DND-41 (cell line): ENCODE data around the gene WBP2NL.

ENCODE experiments used
- ATAC-seq: fragments of 200-7000 bp; cut with Tn5 transposase; 3 replicates; pipeline ENCODE4 v1.9.1; 2021; ENCODE audit warnings: low read depth; ENCODE audit not compliant: insufficient read depth
- DNase-seq: peaks from one replicate; pipeline ENCODE4 v3.0.0-alpha.2; 2020
- H2AFZ ChIP-seq: 2 replicates; pipeline ENCODE4 v1.6.0; 2012; ENCODE audit warnings: low read depth, low read length
- H3K27ac ChIP-seq: 2 replicates; pipeline ENCODE4 v1.5.1; 2012; ENCODE audit warnings: low read length, inconsistent platforms
- H3K27me3 ChIP-seq: fragments of 200-600 bp; sonication (generic); 2 replicates; pipeline ENCODE4 v1.6.0; 2012; ENCODE audit warnings: low read length, mild to moderate bottlenecking, inconsistent platforms; ENCODE audit not compliant: insufficient read depth, poor library complexity
- H3K36me3 ChIP-seq: 2 replicates; pipeline ENCODE4 v1.5.1; 2012; ENCODE audit warnings: low read length, inconsistent platforms; ENCODE audit not compliant: insufficient read depth
- H3K4me1 ChIP-seq: 2 replicates; pipeline ENCODE4 v1.5.1; 2012; ENCODE audit warnings: mild to moderate bottlenecking, low read length; ENCODE audit not compliant: insufficient read depth
- H3K4me2 ChIP-seq: 2 replicates; pipeline ENCODE4 v1.6.0; 2012; ENCODE audit warnings: mild to moderate bottlenecking, moderate library complexity, low read length, inconsistent platforms; ENCODE audit not compliant: insufficient read depth
- H3K4me3 ChIP-seq, 2 experiments: fragments of 200-600 bp in 1 of 2; shearing (Covaris generic) in 1 of 2; 2 replicates each; pipeline ENCODE4 v1.5.1; 2012 to 2016; ENCODE audit warnings: inconsistent platforms in 2 of 2, low read length in 2 of 2, mild to moderate bottlenecking in 2 of 2, low read depth in 1 of 2, moderate library complexity in 1 of 2
- H3K79me2 ChIP-seq: 2 replicates; pipeline ENCODE4 v1.6.0; 2012; ENCODE audit warnings: low read length, inconsistent platforms; ENCODE audit not compliant: insufficient read depth
- H3K9ac ChIP-seq: 2 replicates; pipeline ENCODE4 v1.6.0; 2012; ENCODE audit warnings: low read depth, mild to moderate bottlenecking, inconsistent platforms, low read length, moderate library complexity
- H3K9me3 ChIP-seq: 2 replicates; pipeline ENCODE4 v1.5.1; 2012; ENCODE audit warnings: low read length, moderate library complexity, mild to moderate bottlenecking, inconsistent platforms; ENCODE audit not compliant: insufficient read depth, severe bottlenecking
- H4K20me1 ChIP-seq: 2 replicates; pipeline ENCODE4 v1.6.0; 2012; ENCODE audit warnings: low read length; ENCODE audit not compliant: insufficient read depth
- EZH2 ChIP-seq: IDR thresholded peaks from 3 replicates; pipeline ENCODE4 v1.6.1; 2012; ENCODE audit warnings: borderline replicate concordance, low read depth, mild to moderate bottlenecking, moderate library complexity, low read length, inconsistent platforms; ENCODE audit not compliant: severe bottlenecking
- TF ChIP-seq, protein P1 (sequence below): IDR thresholded peaks from 2 replicates; pipeline ENCODE4 v1.5.1; 2012; ENCODE audit warnings: borderline replicate concordance, low read length, moderate library complexity, mild to moderate bottlenecking; ENCODE audit not compliant: poor library complexity, severe bottlenecking; ENCODE audit errors: extremely low read depth

Gene WBP2NL

GRCh38 chr22:42062506-42063170, 64.0 kb downstream of the WBP2NL start:
- DNase-seq: no peak
- TF ChIP-seq, protein P1, sequence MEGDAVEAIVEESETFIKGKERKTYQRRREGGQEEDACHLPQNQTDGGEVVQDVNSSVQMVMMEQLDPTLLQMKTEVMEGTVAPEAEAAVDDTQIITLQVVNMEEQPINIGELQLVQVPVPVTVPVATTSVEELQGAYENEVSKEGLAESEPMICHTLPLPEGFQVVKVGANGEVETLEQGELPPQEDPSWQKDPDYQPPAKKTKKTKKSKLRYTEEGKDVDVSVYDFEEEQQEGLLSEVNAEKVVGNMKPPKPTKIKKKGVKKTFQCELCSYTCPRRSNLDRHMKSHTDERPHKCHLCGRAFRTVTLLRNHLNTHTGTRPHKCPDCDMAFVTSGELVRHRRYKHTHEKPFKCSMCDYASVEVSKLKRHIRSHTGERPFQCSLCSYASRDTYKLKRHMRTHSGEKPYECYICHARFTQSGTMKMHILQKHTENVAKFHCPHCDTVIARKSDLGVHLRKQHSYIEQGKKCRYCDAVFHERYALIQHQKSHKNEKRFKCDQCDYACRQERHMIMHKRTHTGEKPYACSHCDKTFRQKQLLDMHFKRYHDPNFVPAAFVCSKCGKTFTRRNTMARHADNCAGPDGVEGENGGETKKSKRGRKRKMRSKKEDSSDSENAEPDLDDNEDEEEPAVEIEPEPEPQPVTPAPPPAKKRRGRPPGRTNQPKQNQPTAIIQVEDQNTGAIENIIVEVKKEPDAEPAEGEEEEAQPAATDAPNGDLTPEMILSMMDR: no peak
- no peak for TF ChIP-seq EZH2
- H3K4me2 ChIP-seq: no peak overlapping the region
- H3K36me3 ChIP-seq: peaks cover 56% of the 10 kb centered on the region
- no peak overlapping the region for H2AFZ ChIP-seq
- H3K27ac ChIP-seq: no peak overlapping the region
- no peaks in the 10 kb centered on the region for H3K27me3 ChIP-seq
- no peak for ATAC-seq
- H3K79me2 ChIP-seq: no peaks in the 10 kb centered on the region
- H3K9ac ChIP-seq: no peak overlapping the region
- peaks cover 2% of the 10 kb centered on the region for H3K9me3 ChIP-seq
- no peak overlapping the region for H3K4me3 ChIP-seq
- no peaks in the 10 kb centered on the region for H3K4me1 ChIP-seq
- H4K20me1 ChIP-seq: 0 out of 2 replicates have a peak, but pooled peaks cover 2% of the 10 kb centered on the region

DNA sequence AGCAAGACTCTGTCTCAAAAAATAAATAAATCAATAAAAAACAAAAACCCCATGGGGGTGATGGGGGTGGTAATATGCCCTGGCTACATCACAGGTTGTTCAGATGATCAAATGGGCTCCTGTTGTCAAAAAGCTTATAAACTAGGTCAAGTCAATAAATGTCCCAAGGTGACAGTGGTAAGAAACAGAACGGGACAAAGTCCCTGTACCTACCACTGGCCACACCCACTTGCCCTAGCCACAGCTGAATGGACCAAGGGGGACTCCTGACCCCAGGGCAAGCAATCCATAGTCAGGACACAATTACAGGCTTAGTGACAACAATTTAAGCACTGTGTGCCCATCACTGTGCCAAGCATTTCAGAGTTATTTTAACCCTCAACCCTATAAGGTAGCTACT, 66.0 kb downstream of the WBP2NL start:
- ATAC-seq (no peak), DNase-seq (no peak)
- Histone ChIP-seq H3K27me3 (no peaks in the 10 kb centered on the region), H3K36me3 (peaks cover 51% of the 10 kb centered on the region), H3K4me3 (no peak overlapping the region), H3K9me3 (no peaks in the 10 kb centered on the region), H4K20me1 (0 out of 2 replicates have a peak, but pooled peaks cover 2% of the 10 kb centered on the region), H3K4me2 (no peak overlapping the region), H3K79me2 (no peaks in the 10 kb centered on the region), H2AFZ (no peak overlapping the region), H3K9ac (no peak overlapping the region), H3K4me1 (peaks cover 8% of the 10 kb centered on the region), H3K27ac (no peak overlapping the region)
- TF ChIP-seq, protein P1: no peak
- no peak for TF ChIP-seq EZH2

- Histone ChIP-seq H3K4me2 (no peak overlapping the region), H3K27me3 (no peaks in the 10 kb centered on the region), H3K9ac (no peak overlapping the region), H3K4me3 (no peak overlapping the region), H2AFZ (no peak overlapping the region), H3K9me3 (no peaks in the 10 kb centered on the region), H3K79me2 (peaks cover 8% of the 10 kb centered on the region; the same call in 1 of the 2 replicates), H3K4me1 (peaks cover 18% of the 10 kb centered on the region), H4K20me1 (0 out of 2 replicates have a peak, but pooled peaks cover 2% of the 10 kb centered on the region), H3K27ac (no peak overlapping the region), H3K36me3 (peaks cover 42% of the 10 kb centered on the region)
- ATAC-seq: no peak
- no peak for DNase-seq
- no peak for TF ChIP-seq EZH2
- TF ChIP-seq, protein P1: no peak
These were observed 67.0 kb downstream of the WBP2NL start for GRCh38 chr22:42065438-42066125.
